RWPE1 (cell line): ENCODE results near the gene RABEP1.
A peak's percentile ranks its signal among the peaks of the same experiment; 100 is the strongest.
"Not testable (repeated sequence)": the region's sequence is repeated elsewhere in the genome, so short reads cannot be mapped to it uniquely, and the experiment has no call there.

ENCODE experiments used
- CTCF ChIA-PET: fragments of 350-600 bp; sonication (Branson Sonifier 250); formaldehyde crosslinking; extraction: SDS; loops from one replicate; lab custom pipeline; 2021; lab: Yijun Ruan, JAX
- POLR2A ChIA-PET: fragments of 400-600 bp; formaldehyde crosslinking; extraction: SDS; loops from one replicate; lab custom pipeline; 2020; ENCODE audit warnings: antibody characterized with exemption; ENCODE audit not compliant: low non-redundant PET; lab: Yijun Ruan, JAX
- DNase-seq: peaks from one replicate; pipeline ENCODE4 v3.0.0; 2012; ENCODE audit warnings: low spot score
- H3K27ac ChIP-seq: fragments of 450-650 bp; 2 replicates; pipeline ENCODE4 v1.5.1; 2017
- TF ChIP-seq, protein P1 (sequence below): fragments of 450-650 bp; conservative IDR thresholded peaks from 2 replicates; pipeline ENCODE4 v1.5.1; 2017; ENCODE audit warnings: low read depth, mild to moderate bottlenecking

RABEP1 gene

DNA sequence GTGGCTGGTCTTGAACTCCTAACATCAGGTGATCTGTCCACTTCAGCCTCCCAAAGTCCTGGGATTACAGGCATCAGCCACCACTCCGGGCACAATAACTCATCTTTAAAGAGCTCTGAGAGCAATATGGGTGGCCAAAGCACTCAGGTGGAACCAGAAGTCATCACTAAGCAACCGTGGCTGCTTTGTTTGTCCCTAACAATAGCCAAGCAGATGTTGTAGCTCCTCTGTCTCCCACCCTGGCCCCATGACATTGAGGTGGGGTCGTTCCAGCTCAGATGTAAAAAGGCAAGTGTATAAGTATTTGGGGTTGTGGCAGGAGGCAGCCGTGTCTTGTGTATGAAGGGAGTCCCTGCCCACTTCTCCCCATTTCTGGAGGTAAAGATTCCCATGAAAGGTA, 43.8 kb upstream of the RABEP1 start:
- CTCF ChIA-PET = interaction anchor here (0.8 kb wide), 1 partner anchor 12 kb away, joined by 9 read pairs; no protein-coding TSS in a partner anchor

DNA sequence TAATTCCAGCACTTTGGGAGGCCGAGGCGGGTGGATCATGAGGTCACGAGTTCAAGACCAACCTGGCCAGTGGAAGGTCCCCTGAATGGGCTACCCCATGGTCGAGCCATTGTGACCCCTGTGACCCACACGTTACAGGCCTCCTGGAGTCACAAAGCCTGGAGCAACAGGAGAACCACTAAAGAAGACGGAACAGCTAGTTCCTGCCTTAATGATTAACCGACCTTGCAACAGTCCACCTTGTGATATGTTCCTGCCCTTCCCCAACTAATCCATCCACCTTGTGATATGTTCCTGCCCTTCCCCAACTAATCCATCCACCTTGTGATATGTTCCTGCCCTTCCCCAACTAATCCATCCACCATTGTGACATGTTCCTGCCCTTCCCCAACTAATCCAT, 42.3 kb upstream of the RABEP1 start:
- CTCF ChIA-PET, POLR2A ChIA-PET, DNase-seq, H3K27ac ChIP-seq: not testable (repeated sequence)

More for the DNA sequence above, 43.8 kb upstream of the RABEP1 start:
- no peak overlapping the region for H3K27ac ChIP-seq
- no peak for DNase-seq
- POLR2A ChIA-PET = no interaction called here
- TF ChIP-seq, protein P1, sequence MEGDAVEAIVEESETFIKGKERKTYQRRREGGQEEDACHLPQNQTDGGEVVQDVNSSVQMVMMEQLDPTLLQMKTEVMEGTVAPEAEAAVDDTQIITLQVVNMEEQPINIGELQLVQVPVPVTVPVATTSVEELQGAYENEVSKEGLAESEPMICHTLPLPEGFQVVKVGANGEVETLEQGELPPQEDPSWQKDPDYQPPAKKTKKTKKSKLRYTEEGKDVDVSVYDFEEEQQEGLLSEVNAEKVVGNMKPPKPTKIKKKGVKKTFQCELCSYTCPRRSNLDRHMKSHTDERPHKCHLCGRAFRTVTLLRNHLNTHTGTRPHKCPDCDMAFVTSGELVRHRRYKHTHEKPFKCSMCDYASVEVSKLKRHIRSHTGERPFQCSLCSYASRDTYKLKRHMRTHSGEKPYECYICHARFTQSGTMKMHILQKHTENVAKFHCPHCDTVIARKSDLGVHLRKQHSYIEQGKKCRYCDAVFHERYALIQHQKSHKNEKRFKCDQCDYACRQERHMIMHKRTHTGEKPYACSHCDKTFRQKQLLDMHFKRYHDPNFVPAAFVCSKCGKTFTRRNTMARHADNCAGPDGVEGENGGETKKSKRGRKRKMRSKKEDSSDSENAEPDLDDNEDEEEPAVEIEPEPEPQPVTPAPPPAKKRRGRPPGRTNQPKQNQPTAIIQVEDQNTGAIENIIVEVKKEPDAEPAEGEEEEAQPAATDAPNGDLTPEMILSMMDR = no peak

DNA sequence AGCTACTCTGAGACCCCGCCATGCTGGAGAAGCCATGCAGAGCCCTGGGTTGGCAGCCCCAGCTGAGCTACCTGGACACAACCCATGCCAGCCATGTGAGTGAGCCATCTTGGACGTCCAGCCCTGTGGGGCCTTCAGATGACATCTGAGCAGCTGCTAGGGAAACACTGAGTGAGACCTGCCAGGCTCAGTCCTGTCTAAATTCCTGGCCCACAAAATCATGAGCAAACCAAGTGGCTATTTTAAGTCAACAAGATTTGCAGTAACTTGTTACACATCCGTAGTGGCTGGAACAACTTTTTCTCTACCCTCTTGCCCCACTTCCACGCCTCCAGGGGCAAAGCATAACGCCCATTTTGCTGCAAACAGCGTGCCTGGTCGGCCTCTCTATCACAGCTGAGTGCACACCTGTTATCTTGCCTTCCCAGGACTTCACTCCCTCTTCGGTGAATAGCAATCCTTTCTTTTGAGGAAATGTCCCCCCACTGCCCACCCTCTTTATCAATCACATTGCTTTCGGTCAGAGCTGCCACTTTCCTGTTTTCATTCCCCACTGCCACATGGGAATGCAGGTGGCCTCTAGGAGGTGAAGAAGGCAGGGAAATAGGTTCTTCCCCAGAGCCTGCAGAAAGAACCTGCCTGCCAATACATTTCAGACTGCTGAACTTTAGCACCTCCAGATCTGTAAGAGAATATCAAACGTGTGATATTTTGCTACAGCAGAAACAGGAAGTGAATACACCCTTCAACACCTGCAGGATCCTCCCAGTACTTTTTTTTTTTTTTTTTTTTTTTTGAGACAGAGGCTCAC, 40.0 kb upstream of the RABEP1 start:
- no peak for DNase-seq
- POLR2A ChIA-PET = no interaction called here

DNA sequence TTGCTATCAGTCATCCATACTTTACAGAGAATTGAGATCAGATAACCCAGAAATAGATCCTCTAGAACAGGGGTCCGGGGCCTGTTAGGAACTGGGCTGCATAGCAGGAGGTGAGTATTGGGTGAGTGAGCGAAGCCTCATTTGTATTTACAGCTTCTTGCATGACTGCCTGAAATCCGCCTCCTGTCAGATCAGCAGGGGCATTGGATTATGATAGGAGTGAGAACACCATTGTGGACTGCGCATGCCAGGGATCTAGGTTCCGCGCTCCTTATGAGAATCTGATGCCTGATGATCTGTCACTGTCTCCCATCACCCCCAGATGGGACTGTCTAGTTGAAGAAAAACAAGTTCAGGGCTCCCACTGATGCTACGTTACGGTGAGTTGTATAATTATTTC, 34.5 kb upstream of the RABEP1 start:
- no peak for DNase-seq
- TF ChIP-seq, protein P1 = no peak
- ChIA-PET CTCF (interaction anchor here (0.6 kb wide), 1 partner anchor 192 kb away, joined by 3 read pairs; no protein-coding TSS in a partner anchor), POLR2A (interaction anchor here (0.6 kb wide), 1 partner anchor 344 kb away, joined by 7 read pairs; no protein-coding TSS in a partner anchor)
- no peak overlapping the region for H3K27ac ChIP-seq

More for the DNA sequence above, 40.0 kb upstream of the RABEP1 start:
- TF ChIP-seq, protein P1 = no peak
- CTCF ChIA-PET = interaction anchor here (0.7 kb wide), 1 partner anchor 103 kb away, joined by 4 read pairs; no protein-coding TSS in a partner anchor
- H3K27ac ChIP-seq = peak overlapping the region; percentile 39

DNA sequence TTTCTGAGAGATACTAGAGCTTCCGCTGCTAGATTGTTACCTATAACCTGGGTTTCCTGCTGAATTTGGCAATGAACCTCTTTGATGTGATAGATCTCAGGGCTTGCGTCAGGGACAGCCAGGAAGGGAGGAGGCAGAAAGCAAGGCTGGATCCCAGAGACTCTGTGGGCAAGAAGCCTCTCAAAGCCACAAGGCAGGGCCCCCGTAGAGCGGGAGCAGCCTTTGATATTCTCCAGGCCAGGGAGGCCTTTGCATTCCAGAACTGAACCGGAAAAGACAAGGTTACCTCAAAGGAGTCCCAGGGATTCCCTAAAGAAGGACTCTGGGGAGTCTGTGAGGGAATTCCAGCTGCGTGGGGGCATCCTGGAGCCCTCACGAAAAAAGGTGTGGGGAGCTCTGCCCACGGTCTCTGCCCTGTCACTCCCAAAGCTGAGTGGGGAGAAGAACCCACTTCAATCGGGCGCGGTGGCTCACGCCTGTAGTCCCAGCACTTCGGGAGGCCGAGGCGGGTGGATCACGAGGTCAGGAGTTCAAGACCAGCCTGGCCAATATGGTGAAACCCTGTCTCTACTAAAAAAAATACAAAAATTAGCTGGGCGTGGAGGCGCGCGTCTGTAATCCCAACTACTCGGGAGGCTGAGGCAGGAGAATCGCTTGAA, 33.1 kb upstream of the RABEP1 start:
- ChIA-PET POLR2A (no interaction called here), CTCF (interaction anchor here (0.5 kb wide), 1 partner anchor 215 kb away, joined by 4 read pairs; no protein-coding TSS in a partner anchor)
- TF ChIP-seq, protein P1 = no peak

DNA sequence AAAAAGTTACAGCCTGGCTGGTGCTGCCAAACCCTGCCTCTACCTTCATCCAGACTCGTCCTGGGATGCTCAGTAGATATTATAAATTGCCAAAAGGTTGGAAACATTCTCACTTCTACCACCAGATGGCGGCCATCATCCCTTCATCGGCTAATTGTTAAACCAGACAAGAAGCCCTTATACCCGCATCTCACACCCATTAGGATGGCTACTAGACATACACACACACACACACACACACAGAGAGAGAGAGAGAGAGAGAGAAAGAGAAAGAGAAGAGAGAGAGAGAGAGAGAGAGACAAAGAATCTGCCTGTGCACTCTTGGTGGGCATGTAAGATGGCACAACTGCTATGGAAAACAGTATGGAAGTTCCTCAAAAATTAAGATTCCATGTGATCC, 32.5 kb upstream of the RABEP1 start:
- TF ChIP-seq, protein P1 = peak; percentile 74
- POLR2A ChIA-PET = no interaction called here
- CTCF ChIA-PET = interaction anchor here (0.6 kb wide), 1 partner anchor 11 kb away, joined by 3 read pairs; no protein-coding TSS in a partner anchor
- H3K27ac ChIP-seq = no peak overlapping the region
- peak; percentile 70 for DNase-seq

More for the DNA sequence above, 33.1 kb upstream of the RABEP1 start:
- no peak for DNase-seq
- no peak overlapping the region for H3K27ac ChIP-seq
